HG03108 (cell line): ENCODE results near the gene CRABP1.
"Not testable (repeated sequence)": the region's sequence is repeated elsewhere in the genome, so short reads cannot be mapped to it uniquely, and the experiment has no call there.

Experiments used
- ATAC-seq: cut with Tn5 transposase; IDR thresholded peaks from one replicate; pipeline ENCODE4 v1.9.1; 2021; ENCODE audit warnings: moderate library complexity; ENCODE audit not compliant: unreplicated experiment

CRABP1 gene

DNA sequence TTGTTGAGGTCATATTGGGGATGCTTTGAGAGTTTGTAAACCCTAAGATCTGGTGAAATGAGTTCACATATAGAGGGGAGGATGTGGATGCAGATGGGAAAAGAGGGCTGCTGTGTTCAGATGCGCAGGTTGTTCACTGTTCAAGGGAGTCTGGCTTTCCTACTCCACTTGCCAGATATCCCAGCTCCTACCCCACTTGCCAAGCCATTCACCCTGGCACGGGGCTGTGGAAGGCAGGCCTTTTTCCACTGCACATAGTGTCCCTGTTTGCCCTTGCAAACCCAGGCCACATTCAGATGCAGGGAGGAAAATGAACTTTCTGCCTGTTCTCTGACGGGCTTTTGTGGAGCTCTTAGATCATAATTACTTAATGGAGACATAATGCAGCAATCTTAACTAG is 29.0 kb downstream of the CRABP1 start:
- no peak for ATAC-seq

DNA sequence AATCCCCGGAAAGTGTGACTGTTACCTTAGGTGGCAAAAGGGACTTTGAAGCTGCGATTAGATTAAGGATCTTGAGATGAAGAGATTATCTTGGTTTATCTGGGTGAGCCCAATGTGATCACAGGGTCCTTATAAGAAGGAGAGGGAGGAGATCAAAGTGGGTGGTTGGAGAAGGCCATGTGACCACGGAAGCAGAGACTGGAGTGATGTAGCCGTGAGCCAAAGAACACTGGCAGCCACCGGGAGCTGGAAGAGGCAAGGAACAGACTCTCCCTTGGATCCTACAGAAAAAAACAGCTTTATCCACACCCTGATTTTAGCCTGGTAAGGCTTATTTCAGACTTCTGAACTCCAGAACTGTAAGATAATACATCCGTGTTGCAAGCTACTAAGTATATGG is 29.9 kb downstream of the CRABP1 start:
- ATAC-seq, result no peak

DNA sequence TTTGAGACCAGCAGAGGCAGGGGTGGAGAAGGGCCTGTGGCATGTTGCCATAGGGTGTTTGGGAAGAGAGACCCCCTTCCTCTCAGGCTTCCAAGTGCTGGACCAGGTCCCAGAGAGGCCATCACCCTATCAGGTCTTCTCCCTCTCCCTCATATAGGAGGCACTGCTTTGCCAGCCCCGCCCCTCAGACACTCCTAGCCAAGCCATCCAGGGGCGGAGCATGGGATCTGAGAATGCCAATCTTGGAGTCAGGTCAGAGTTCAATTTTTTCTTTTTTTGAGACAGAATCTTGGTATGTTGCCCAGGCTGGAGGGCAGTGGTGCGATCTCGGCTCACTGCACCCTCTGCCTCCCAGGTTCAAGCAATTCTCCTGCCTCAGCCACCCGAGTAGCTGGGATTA is 32.7 kb downstream of the CRABP1 start:
- no peak for ATAC-seq

DNA sequence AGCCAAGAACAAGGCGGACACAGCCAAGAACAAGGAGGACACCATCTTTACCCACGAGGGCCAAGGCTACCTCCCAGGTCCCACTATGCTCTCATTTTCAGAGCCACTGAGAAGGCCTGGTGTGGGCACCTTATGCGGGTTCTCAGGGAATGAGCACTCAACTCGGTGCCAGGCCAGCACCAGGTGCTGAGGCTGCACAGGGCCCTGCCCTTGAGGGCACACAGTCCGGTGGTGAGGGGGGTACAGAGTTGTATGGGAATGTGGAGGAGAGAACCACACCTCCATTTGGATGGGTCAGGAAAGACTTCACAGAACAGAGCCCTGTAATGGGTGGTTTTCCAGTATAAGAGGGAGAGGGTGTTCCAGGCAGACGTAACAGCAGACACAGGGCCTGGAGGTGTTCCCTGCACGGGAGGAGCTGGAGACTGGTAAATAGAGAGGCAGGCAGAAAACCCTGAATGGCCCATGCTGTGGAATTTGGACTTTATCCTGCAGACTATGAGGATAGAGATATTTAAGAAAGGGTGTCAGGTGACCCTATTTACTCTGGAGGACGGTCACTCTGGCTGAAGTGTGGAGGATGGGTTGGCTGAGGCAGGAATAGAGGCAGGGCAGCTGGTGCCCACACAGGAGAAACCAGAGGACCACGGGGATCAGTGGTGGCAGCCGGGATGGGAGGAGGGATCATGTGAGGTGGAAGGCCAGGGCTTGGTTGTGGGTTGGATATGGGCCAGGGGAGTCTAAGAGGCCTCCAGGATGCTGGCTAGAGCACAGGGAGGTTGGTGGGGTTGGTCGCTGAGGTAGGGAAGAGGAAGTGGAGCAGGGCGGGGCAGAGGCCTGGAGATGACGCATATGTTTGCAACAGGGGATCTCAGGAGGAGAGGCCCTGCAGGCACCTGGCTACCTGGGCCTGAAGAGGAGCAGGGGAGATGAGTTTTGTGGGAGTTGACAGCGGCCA is 34.6 kb downstream of the CRABP1 start:
- no peak for ATAC-seq

DNA sequence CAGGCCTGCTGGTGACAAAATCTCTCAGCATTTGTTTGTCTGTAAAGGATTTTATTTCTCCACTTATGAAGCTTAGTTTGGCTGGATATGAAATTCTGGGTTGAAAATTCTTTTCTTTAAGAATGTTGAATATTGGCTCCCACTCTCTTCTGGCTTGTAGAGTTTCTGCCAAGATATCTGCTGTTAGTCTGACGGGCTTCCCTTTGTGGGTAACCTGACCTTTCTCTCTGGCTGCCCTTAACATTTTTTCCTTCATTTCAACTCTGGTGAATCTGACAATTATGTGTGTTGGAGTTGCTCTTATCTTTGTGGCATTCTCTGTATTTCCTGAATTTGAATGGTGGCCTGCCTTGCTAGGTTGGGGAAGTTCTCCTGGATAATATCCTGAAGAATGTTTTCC is 40.0 kb downstream of the CRABP1 start:
- not testable (repeated sequence) for ATAC-seq

DNA sequence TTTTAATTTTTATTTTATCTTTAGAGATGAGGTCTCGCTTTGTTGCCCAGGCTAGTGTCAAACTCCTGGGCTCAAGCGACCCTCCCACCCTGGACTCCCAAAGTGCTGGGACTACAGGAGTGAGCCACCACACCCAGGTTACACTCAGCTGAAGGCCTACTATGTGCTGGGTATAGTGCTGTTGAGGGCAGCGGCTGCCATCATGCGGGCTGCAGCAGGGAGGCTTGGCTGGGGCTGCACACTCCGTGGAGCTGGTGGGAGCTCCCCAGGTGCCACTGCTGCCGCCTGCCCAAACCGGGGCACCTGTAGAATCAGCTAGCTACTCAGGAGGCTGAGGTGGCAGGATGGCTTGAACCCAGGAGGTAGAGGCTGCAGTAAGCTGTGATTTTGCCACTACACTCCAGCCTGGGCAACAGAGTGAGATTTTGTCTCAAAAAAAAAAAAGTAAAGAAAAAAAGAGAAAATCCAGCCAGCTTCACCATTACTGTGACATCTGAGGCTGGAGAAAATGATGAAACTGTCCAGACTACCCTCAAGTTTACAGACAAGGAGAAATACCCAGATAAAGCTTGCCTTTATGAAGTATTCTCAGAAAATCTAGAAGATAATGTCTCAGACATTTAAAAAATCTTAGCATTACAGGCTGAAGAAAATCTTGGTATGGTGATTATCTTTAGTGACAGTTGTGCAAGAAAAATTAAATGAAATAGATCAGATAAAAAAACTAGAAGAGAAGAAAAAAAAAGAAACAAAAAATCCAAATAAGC is 42.1 kb downstream of the CRABP1 start:
- no peak for ATAC-seq

DNA sequence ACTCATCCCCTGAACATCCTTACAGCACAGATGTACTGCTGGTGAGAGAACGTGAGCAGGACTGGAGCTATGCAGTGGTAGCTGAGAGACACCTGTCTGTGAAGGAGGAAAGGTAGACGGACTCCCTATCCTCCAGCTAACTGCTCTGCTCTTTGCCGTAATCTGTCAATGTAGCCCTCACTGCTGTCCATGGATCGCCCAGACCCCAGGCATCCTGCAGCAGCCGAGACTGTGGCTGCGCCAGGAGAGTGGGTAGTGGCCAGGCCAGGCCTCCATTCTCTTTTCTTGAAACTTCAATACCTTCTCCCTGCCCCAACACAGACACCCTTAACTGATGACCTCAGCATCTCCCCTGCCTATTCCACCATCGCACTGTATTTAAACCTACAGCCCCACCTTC is 44.5 kb downstream of the CRABP1 start:
- no peak for ATAC-seq

DNA sequence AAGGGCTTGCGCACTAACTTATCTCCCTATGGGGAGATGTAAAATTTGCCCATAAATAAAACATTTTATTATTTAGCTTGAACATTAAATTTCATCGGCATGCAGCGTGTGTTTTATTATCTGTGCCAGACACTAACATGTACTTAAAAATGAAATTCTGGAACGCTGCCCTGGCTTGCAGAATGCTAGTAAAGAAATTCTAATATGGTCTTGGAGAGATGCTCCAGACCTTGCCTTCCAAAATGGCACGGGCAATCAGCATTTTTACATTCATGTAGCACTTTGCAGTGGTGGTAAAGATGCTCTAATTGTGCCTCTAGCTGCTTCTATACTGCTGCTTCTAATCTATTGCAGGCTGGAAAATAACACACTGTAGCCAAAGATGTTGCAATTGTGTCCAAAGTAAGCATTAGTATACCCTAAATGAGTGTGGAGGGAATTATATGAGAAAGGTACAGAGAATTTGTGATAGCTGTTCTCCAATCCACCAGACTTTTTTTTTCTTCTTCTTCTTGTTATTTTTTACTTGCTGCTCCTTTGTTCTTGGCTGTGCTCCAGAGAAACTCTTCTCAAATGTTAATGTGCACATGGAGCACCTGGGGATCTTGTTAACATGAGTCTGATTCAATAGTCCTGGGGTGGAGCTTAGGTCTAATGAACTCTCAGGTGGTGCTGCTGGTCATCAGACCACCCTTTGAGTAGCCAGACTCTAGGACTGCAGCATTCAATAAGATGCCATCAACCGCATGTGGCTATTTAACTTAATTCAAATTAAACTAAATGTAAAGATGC is 47.3 kb downstream of the CRABP1 start:
- no peak for ATAC-seq

DNA sequence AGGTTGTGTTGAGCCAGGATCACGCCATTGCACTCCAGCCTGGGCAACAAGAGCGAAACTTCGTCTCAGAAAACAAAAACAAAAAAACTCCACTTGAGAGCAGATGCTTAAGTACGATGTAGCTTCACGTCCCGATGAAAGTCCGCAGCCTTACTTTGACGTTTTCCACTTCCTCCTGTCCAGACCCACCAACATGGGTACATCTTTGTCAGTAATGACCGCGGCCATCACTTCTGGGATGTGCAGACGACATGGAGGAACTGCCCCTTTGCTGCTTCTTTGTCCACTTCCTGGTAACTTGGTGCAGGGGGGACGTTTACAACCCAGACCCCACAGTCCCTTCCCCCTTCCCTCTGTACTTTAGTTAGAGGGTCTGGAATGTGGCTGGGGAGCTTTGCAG is 48.7 kb downstream of the CRABP1 start:
- no peak for ATAC-seq

DNA sequence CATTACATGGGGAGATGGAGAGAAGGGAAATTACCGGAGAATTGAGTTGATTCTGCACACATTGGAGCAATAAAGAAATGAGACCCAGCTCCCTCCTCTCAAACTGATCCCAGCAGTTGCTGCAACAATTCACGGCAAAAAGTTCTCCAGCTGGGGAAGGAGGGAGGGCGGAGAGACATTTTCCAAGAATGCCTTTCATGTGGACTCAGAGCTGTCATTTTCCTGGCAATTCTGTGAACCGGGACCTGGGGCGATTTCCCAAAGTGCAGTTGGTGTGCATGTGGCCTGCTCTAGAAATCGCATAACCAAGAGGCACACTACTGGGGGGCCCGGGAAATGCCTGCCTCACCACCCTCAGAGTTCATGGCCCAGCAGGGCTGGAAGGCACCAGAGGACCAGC is 49.2 kb downstream of the CRABP1 start:
- ATAC-seq, result no peak

DNA sequence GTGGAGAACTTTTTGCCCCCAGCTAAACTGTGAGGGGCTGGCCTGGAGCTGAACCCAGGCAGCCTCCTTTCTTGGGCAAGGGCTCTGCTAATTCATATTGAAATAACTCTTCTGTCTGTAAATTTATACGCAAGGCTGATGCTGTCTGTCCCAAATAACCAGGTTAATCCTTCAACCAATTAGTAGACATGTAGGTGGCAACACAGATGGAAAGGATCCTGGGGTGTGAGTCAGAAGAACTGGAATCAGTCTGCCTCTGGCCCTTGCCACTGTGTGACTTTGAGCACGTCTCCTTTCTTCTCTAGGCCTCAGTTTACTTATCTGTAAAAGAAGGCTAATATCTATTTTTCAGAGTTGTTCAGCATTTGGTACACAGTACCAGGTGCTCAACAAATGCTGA is 49.6 kb downstream of the CRABP1 start:
- ATAC-seq, result no peak

DNA sequence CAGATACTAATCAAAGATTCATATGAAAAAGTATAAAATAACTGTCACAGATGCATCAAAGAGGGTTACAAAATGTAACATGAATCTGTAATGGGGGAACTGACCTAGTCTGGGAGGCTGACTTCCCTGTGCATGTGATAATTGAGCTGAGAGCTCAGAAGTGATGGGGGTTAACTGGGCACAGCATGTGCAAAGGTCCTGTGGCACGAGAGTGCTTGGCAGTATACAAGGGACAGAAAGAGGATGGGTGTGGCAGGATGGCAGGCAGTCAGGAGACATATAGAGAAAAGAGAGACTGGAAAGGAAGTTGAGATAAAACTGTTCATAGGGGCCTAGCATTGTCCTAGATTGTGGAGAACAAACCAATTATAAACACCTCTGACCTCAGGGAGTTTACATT is 50.1 kb downstream of the CRABP1 start:
- ATAC-seq, result no peak

DNA sequence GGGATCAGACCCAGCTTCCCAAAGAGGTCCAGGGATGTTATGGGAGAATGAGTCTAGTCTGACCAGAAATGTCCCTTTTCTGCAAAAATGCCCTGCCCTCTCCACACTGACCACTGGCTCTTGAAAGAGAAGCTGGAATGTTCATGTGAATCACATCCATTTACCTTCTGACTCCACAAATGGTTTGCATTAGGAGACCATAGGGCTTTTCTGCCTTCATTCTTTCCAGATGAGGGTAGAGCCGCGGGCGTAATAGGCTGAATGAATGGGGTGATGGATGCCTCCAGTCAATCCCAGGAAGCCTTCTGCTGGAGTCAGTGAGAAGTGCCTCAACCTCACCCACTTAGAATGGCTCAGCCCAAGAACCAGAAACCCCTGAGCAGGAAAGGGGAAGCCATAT is 50.7 kb downstream of the CRABP1 start:
- ATAC-seq, result no peak

DNA sequence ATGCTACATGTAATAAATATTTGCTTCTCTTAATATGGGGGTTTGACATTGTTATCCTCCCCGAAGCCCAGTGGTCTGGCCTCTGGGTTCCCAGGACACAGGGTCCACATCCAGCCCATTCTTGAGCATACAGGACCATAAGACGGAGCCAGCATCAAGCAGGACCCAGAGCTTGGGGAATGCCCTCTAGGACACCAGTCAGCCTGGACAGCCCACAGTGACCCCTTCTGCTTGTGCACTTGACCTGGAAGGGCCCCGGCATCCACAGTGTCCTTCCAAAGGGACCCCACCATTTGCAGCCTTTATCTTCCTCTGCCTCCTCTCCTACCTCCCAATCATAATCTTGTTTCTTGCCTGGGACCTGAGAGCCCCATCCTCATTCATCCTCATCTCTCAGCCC is 51.6 kb downstream of the CRABP1 start:
- no peak for ATAC-seq

DNA sequence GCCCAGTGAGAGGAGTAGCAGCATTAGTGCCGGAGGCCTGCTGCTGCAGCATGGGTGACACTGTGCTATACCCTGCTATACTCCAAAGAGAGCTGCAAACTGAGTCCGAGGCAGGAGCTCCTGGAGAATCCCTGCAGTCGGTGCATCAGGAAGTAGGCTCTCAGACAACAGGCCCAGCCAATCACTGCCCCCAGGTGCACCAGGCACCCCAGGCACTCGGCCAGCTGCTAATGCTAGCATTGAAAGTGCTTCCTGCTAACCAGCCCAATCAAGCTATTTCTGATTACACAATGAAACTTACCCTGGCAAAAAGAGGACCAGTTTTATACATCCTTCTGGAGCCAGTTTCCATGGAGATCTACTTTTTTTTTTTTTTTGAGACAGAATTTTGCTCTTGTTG is 52.3 kb downstream of the CRABP1 start:
- no peak for ATAC-seq

DNA sequence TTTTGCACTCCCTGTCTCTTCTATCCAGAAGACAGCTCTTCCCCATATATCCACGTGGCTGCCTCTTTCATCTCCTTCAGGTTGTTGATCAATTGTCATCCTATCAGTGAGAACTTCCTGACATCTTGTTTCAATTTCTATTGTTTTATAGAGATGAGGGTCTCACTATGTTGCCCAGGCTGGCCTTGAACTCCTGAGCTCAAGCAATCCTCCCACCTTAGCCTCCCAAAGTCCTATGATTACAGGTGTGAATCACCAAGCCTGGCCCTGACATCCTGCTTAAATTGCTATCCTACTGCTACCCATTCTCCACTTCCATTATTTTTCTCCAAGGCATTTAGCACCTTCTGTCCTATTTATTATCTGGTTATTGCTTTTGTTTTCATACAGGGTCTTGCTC is 53.0 kb downstream of the CRABP1 start:
- ATAC-seq, result no peak

DNA sequence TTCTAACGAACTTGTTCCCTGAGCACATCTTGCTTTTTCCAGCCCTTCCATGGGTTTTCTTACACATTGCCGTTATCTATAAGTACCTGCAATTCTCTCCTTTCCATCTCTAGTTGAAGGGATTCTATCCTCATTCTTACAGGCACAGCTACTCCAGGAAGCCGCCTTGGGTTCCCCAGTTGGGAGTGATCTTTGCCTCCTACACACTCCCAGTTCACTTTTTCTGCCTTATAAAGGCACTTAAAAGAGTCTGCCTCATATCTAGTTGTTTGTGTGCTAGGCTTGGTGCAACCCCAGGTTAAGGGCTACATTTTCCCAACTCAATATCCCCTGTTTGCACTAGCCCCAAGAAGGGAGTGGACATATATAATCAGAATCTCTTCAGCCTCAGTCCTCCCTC is 53.9 kb downstream of the CRABP1 start:
- no peak for ATAC-seq

DNA sequence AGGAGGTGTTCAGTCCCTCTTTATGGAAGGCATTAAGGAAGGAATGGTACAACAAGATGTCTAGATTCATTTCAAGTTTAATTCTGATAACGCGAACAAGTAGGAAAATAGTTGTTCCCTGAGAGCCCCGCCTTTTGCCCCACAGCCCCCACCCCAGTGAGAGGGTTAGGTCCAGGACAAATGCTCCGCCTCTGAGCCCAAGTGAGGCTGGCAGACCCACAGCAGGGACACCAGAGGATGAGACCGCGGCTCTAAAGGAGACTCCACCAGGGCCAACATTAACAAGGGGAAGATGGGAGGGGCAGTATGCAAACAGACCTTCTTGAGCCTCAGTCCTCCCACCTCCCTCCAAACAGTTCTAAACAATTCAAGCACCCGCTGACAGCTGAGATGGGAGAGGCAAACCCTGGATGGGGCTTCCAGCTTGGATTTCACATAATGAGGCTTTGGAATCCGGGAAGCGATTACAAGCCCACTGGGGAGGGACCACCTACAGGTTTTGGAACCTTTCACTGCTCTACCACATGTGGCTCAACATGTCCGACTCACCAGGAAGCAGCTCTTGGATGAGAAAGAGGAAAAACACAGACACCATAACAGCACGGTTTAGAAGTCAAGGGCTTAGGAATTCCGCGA is 54.9 kb downstream of the CRABP1 start:
- no peak for ATAC-seq

DNA sequence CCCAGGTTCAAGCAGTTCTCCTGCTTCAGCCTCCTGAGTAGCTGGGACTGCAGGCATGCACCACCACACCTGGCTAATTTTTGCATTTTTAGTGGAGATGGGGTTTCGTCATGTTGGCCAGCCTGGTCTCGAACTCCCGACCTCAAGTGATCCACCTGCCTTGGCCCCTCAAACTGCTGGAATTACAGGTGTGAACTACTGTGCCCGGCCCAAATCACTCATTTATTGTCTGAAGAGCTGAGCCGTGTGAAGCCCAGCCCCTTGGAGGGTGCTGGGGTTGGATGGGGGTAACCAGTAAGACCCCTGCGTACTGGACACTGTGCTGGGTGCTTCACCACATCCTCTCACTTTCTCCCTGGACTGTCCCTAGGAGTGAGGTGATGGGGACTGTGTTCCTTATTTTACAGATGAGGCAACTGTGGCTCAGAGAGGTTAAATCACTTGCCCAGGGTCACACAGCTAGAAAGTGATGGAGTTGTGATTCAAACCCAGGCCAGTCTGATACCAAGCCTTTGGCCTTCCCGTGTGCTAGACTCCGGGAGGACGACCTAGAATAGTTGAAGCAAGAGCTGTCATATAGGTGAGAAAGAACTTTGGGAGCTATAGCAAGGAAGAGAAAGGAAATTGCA is 56.1 kb downstream of the CRABP1 start:
- ATAC-seq, result no peak

DNA sequence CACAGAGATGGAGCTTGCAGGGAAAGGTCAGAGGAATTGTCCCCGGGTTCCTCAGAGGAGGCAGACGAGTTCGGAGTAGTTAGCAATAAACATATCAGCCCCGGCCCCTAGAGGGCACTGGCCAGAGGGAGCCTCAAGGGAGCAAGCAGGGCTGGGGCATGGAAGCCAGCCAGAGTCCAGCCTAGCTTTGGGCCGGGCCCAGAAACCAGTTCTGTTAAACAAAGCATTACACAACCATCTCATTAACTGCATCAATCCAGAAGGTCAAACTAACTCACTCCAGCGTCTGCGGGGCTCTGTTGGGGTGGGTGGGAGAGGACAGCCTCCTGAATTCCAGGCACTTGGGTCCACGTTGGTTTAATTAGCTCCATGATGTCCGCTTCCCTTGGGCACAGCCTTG is 56.8 kb downstream of the CRABP1 start:
- ATAC-seq, result no peak

DNA sequence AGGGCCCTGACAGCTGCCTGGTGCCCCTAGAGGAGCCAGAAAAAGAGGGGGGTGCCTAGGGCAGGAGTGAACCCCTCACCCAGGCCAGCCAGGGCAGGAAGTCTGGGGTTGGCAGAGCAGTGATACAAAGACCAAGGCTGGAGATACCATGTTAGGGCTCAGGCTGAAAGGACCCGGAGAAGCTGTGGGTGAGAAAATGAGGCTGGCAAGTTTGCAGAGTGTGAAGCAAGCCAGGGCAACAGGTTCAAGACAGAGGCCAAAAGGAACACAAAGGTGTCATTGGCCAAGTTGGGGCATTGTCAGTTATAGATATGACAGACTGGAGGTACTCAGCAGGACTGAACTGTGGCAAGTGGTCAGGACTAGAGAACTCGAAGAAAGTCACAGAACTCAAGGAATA is 57.2 kb downstream of the CRABP1 start:
- no peak for ATAC-seq
